Neural progenitor cell (in vitro differentiated cells): ENCODE data around the gene TP73.

Source experiments
- EZH2 ChIP-seq: fragments of 200-600 bp; sonication (generic); IDR thresholded peaks from 2 replicates; pipeline ENCODE4 v1.6.1; 2017; ENCODE audit warnings: antibody characterized with exemption, mild to moderate bottlenecking, moderate library complexity
- EZH2phosphoT487 ChIP-seq: fragments of 200-600 bp; sonication (generic); IDR thresholded peaks from 2 replicates; pipeline ENCODE4 v1.6.1; 2017; ENCODE audit warnings: antibody characterized with exemption
- TF ChIP-seq, protein P1 (sequence below): fragments of 200-600 bp; sonication (generic); IDR thresholded peaks from 2 replicates; pipeline ENCODE4 v1.5.1; 2017; ENCODE audit warnings: antibody characterized with exemption, mild to moderate bottlenecking

DNA sequence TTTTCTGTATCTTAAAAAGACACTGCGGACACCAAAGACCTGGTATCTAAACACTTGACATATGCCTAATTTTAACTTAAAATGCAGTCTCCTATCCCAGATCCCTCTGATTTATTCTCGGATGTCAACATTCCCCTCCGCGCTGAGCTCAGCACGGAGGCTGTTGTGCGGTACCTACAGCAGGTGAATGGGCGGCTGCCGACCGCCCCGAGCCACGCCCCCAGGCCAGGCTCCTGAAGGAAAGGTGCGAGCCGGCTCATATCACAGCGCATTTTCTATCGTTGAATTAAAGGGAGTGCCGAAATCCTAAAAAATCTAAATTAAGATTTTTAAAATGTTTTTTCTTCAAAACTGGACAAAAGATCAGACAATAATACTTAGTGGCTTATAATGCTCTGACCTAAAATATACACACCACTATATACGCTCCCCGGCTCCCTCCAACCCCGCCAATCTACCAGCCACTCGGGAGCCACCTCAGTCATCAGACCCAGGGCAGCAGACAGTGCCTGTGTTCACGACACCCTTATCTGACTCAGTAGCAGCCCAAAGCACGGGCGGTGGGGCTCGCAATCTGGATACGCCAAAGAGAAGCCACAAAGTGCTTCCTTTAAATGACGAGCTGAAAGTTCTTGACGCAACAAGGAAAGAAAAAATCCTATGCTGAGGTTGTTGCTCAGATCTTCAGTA lies 6.5 kb upstream of the TP73 start:
- TF ChIP-seq, protein P1, sequence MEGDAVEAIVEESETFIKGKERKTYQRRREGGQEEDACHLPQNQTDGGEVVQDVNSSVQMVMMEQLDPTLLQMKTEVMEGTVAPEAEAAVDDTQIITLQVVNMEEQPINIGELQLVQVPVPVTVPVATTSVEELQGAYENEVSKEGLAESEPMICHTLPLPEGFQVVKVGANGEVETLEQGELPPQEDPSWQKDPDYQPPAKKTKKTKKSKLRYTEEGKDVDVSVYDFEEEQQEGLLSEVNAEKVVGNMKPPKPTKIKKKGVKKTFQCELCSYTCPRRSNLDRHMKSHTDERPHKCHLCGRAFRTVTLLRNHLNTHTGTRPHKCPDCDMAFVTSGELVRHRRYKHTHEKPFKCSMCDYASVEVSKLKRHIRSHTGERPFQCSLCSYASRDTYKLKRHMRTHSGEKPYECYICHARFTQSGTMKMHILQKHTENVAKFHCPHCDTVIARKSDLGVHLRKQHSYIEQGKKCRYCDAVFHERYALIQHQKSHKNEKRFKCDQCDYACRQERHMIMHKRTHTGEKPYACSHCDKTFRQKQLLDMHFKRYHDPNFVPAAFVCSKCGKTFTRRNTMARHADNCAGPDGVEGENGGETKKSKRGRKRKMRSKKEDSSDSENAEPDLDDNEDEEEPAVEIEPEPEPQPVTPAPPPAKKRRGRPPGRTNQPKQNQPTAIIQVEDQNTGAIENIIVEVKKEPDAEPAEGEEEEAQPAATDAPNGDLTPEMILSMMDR: no peak
- no peak for TF ChIP-seq EZH2phosphoT487
- TF ChIP-seq EZH2: no peak
